GM10248 (cell line): ENCODE measurements around the gene SYT15.

Source experiments
- CTCF ChIA-PET: fragments of 300-600 bp; sonication (Branson Sonifier 250); formaldehyde crosslinking; extraction: SDS; loops from one replicate; lab custom pipeline; 2021; ENCODE audit warnings: antibody characterized with exemption; lab: Yijun Ruan, JAX
- POLR2A ChIA-PET: fragments of 350-650 bp; sonication (Branson Sonifier 250); formaldehyde crosslinking; extraction: SDS; loops from one replicate; lab custom pipeline; 2020; ENCODE audit warnings: antibody characterized with exemption; lab: Yijun Ruan, JAX
- DNase-seq: peaks from one replicate; pipeline ENCODE4 v3.0.0; 2012; ENCODE audit errors: extremely low spot score
- CTCF ChIP-seq: IDR thresholded peaks from 2 replicates; pipeline ENCODE4 v1.5.1; 2012; ENCODE audit warnings: mild to moderate bottlenecking, low read depth; ENCODE audit errors: extremely low read depth, missing control alignments, control extremely low read depth

The SYT15 gene

GRCh38 chr10:46553238-46554049, 25.5 kb upstream of the SYT15 start:
- DNase-seq = no peak
- CTCF ChIA-PET = interaction anchor here (1.1 to 1.5 kb wide), 4 partner anchors 9 to 31 kb away, joined by 3 to 8 read pairs (median 4); no protein-coding TSS in a partner anchor
- no peak for TF ChIP-seq CTCF
- POLR2A ChIA-PET = no interaction called here

GRCh38 chr10:46554166-46554781, 24.7 kb upstream of the SYT15 start:
- no peak for TF ChIP-seq CTCF
- no peak for DNase-seq
- CTCF ChIA-PET = no interaction called here
- POLR2A ChIA-PET = no interaction called here

DNA sequence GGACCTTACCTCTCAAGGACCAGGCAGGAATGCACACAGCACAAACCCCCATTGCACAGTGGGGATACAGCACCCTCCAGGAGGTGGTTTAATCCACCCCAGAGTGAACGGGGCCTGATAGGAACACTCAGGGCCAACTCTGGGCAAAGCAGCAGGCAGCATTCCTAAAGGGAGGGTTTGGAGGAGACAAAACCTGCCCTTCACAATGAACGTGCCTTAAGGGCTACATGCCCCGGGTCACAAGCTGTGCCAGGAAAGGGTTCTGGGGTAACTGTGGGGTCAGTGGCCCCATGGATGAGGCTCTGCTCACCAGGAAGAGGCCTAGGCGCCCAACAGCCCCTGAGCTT, 23.6 kb upstream of the SYT15 start:
- TF ChIP-seq CTCF = no peak
- ChIA-PET CTCF (no interaction called here), POLR2A (no interaction called here)
- DNase-seq = no peak

GRCh38 chr10:46555713-46556514, 23.0 kb upstream of the SYT15 start:
- TF ChIP-seq CTCF = no peak
- POLR2A ChIA-PET = no interaction called here
- CTCF ChIA-PET = no interaction called here
- no peak for DNase-seq

GRCh38 chr10:46556515-46557318, 22.2 kb upstream of the SYT15 start, which contains the start of gene GPRIN2:
TSS of gene GPRIN2 (minus strand) at chr10:46556658. CDS start at chr10:46550736, 5,922 bp downstream.
- no peak for DNase-seq
- CTCF ChIA-PET = no interaction called here
- POLR2A ChIA-PET = no interaction called here

More at GRCh38 chr10:46556515-46557318, 22.2 kb upstream of the SYT15 start, which contains the start of gene GPRIN2:
- no peak for TF ChIP-seq CTCF
